CD4-positive, alpha-beta T cell treated with Interleukin-4 for 4 hours (primary cell): ENCODE data around the gene SELENOO.

Experiments used
- DNase-seq: peaks from one replicate; pipeline ENCODE4 v3.0.0-alpha.2; 2020

Gene SELENOO

DNA sequence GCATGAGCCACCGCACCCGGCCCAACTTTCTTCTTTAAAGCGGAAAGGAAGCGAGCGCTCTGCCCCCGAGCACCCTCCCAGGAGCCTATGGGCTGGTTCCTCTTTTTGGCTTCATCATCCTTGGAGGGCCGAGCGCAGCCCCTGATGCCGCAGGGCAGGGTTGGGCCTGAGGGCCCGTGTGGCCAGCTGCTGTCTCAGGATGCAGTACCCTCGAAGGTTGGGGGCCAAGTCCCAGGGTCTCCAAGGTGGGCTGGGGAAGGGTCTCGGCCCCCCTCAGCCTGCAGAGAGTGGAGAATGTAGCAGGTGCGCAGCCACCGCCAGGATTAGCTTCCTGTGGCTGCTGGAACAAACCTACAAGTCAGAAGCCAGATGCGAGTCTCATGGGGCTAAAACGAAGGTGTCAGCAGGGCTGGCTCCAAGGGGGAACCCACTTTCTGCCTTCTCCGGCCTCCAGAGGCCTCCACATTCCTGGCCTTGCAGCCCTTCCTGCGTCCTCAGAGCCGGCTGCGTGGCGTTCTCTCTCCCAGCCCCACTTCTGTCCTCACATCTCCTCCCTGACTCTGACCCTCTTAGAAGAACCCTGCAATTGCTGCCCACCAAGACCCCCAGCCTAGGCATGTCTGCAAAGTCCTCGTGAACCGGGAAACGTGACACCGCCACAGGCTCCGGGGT is 27.4 kb upstream of the SELENOO start:
- DNase-seq, result no peak

DNA sequence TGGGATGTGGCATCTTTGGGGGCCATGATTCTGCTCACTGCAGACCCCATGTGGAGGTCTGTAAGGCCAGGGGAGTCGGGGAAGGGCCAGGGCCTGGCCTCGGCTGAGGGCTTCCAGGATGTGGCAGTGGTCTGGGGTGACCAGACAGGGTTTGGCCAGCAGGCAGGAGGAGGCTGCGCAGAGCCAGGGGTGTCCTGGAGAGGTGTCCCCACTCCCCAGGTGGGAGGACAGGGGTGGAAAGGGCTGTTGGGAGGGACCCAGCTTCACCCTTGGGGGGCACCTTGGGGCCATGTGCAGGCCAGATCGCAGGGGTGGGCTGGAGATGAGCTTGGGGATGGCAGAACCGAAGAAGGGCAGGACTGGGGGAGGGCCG is 26.8 kb upstream of the SELENOO start:
- DNase-seq, result no peak

DNA sequence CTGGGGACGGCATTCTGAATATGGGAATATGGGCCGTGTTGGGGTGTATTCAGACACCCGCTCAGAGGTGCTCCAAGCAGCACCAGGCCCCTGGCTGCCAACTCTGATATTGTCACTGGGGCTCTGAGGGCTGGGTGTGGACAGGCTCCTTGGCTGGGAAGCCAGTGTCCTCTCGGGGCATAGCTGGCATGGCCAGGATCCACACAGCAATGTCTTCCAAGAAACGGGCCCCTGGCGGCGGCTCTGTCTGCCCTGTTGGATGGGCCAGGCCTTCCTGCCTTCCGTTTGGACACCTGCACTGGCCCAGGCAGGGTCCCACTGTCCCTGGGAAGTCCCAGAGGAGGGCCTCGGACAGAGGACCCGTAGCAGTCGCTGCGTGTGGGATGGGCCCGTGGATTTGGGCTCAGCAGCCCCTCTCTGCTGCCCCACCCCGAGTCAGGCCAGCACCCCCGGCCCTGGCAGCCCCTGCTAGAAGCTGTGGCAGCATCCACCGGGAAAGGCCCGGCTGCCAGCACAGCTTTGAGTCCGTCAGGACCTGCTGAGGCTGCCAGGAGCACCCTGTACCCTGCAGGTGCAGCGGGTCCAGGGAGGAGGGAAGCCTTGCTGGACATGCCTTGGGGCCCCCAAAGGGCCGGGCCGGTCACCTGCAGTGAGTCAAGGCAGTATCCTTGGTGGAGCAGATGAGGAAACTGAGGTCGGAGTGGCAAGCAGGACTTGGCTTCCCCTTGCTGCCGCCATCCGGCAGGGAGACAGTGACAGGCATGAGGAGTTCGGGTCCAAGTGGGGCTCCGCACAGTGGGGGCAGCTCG is 26.2 kb upstream of the SELENOO start:
- DNase-seq, result no peak

DNA sequence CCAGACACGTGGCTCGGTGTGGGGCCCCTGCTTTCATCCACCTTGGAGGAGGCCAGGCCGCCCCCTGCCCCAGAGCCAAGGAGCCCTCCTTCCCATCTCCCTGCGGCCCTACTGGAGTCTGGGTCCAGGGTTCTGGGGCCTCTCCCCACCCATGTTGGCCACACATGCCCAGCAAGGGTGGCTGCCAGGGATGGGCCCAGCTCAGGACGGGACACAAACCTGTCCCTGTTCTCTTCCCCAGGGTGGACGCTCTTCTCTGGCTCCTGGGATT is 25.7 kb upstream of the SELENOO start:
- DNase-seq, result no peak

DNA sequence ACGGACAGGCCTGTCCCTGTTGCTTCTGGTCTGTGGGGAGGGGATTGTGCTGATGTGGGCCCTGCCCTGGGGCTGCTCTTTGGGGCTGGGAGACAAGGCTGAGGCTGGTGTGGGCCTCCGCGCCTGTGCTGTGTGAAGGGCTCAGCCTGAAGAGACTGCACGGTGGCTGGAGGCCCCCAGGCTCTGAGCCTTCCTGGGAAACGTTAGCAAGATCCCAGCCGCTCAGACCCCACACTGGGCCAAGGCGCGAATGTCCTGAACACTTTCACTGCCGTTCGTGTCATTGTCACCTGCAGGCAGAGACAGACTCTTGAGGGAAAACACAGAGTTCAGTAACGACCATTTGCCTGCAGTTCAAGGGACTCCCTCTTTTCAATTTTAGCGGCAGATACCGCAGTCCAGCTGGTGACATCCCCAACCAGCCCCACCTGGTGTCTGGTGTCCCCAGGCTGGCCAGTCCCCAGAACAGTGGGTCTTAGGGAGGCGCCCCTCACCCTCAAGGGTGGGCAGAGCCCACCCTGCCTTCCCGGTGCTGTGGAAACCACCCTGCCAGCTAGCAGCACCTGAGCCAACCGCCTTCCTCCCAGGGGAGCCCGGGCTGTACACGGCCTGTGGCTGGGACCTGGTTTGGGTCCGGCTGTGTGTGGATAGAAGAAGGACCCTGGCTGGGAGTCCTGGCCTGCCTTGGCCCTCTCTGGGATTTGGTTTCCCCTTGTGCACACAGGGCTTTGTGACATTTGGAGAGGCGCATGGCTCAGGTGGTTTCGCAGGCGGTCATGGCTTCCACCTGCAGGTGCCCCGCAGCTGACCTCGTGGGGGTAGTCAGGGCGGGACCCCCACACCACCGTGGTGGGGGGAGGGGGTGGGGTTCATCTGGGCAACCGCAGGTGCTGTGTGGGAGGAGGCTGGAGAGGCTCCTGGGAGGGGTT is 24.6 kb upstream of the SELENOO start:
- no peak for DNase-seq

DNA sequence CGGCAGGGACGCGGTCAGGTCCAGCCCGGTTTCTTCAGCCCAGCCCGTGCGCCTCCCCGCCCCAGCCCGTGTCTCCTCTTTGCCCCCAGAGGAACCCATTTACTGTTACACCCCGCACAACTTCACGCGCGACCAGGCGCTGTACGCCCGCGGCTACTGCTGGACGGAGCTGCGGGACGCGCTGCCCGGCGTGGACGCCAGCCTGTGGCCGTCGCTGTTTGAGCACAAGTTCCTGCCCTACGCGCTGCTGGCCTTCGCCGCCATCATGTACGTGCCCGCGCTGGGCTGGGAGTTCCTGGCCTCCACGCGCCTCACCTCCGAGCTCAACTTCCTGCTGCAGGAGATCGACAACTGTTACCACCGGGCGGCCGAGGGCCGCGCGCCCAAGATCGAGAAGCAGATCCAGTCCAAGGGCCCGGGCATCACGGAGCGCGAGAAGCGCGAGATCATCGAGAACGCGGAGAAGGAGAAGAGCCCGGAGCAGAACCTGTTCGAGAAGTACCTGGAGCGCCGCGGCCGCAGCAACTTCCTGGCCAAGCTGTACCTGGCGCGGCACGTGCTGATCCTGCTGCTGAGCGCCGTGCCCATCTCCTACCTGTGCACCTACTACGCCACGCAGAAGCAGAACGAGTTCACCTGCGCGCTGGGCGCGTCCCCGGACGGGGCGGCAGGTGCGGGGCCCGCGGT is 23.8 kb upstream of the SELENOO start:
- DNase-seq, result no peak

DNA sequence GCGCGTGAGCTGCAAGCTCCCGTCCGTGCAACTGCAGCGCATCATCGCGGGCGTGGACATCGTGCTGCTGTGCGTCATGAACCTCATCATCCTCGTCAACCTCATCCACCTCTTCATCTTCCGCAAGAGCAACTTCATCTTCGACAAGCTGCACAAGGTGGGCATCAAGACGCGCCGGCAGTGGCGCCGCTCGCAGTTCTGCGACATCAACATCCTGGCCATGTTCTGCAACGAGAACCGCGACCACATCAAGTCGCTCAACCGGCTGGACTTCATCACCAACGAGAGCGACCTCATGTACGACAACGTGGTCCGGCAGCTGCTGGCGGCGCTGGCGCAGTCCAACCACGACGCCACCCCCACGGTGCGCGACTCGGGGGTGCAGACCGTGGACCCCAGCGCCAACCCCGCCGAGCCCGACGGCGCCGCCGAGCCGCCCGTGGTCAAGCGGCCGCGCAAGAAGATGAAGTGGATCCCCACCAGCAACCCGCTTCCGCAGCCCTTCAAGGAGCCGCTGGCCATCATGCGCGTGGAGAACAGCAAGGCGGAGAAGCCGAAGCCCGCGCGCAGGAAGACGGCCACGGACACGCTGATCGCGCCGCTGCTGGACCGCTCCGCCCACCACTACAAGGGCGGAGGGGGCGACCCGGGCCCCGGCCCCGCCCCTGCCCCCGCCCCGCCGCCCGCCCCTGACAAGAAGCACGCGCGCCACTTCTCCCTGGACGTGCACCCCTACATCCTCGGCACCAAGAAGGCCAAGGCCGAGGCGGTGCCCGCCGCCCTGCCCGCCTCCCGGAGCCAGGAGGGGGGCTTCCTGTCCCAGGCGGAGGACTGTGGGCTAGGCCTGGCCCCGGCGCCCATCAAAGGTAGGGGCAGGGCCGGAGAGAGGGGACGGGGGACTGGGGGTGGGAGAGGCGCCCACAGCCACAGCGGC is 23.0 kb upstream of the SELENOO start:
- no peak for DNase-seq

DNA sequence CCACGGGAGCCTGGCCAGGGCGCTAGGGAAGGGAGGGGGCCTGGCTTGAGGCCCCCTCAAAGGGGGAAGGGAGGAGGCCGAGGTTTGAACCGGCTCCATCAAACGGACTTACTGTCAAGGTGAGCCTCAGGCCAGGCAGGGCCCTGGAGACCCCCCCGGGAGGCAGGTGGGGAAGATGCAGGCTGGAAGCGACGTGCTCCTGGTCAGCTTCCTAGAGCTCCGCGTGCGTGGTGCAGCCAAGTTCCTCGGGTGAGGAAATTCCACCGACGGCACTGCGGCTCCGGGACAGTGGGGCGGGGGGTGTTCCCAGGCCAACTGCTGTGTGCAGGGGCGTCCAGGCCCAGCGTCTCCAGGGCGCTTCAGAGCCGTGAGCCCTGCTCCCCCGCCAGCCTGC is 22.3 kb upstream of the SELENOO start:
- DNase-seq, result no peak

DNA sequence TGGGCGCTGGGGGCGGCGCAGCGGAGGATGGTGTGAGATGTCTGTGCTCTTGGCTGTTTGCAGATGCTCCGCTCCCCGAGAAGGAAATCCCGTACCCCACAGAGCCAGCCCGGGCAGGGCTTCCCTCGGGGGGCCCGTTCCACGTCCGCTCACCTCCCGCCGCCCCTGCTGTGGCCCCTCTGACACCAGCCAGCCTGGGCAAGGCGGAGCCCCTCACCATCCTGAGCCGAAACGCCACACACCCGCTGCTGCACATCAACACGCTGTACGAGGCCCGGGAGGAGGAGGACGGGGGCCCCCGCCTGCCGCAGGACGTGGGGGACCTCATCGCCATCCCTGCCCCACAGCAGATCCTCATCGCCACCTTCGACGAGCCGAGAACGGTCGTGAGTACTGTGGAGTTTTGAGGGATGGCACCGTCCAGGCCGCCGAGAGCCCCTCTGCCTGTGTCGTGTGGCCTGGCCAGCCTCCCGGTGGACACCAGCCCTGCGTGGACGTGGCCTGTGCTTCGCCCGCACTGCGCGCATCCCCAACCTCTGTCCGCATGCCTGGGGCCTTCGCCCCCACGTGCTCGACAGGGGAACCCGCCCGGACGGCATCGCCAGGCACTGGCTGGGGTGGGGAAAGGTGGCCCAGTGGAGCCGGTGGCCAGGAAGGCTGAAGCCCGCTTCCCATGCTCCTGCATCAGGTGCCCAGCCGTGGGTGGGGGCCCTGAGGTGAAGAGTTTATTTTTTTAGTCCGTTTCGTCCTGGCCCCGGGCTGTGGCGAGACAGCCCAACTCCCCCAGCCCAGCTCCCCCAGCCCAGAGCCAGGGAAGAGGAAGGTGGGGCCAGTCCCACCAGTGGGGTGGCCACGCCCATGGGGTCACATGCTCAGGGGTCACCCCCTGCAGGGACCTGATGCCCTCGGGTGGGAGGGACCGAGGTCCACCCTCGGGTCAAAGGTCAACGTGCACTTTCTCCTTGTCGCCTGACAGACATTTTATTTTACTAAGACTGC is 21.6 kb upstream of the SELENOO start:
- DNase-seq, result no peak

DNA sequence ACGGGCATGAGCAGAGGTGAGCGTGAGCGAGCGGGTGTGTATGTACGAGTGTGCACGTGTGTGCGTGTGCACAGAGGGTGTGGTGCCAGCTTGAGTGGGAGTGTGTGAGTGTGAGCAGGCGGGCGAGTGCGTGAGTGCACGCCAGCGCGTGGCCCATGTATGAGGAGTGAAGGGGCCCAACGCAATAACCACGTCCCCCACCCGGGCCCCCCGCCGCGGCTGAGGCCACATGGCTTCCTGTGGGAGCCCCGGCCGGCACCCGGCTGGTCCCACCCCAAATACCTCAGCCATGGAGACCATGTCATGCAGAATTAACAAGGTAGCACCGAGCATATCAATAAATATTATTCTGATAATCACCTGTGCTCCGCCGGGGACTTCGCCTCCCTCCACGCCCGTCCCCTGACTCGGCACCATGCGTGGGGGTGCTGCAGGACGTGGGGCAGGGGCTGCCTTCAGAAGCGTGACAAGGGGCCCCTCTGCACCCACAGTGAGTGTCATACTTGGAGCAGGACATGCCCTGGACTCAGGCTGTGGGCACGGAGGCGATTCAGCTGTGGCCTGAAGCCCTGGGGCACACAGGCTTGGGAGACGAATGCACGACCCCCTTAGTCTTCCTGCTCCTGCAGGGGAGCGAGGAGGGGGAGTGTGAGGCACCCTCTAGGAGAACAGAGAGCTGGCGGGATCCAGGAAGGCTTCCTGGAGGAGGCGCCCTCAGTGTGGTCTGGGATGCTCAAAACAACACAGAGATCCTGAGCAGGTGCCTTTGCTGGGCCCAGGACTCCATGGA is 20.7 kb upstream of the SELENOO start:
- no peak for DNase-seq

DNA sequence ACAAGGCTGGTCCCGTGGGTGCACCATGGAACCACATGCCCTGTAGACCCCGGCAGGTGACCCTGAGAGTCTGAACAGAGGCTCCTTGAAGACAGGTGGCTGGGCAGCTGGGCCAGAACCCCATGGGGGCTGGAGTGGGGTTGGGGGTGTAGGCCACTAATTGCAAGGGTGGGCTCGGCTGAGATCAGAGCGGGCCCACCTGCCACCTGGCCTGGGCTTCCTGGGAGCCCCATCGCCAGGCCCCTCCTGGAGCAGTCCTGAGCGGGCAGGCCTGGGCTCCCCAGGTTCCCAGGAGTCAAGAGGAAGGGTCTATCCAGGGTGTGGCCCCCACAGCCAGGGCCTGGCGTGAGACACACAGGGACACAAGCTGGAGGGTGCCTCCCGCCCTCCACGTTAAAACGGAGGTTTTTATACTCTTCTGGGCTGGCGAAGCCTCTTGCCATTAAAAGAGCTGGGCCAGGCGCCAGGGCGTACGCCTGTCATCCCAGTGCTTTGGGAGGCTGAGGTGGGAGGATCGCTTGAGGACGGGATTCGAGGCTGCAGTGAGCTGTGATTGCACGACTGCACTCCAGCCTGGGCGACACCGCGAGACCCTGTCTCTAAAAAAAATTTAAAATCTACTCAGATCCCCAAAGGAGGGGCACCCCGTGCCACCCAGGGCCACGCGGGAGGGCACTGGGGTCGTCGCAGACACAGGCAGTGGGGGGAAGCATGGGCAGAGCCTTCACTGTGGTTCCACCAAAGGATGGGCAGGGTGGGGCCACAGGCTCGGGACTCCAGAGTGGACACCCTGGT is 19.9 kb upstream of the SELENOO start:
- no peak for DNase-seq

DNA sequence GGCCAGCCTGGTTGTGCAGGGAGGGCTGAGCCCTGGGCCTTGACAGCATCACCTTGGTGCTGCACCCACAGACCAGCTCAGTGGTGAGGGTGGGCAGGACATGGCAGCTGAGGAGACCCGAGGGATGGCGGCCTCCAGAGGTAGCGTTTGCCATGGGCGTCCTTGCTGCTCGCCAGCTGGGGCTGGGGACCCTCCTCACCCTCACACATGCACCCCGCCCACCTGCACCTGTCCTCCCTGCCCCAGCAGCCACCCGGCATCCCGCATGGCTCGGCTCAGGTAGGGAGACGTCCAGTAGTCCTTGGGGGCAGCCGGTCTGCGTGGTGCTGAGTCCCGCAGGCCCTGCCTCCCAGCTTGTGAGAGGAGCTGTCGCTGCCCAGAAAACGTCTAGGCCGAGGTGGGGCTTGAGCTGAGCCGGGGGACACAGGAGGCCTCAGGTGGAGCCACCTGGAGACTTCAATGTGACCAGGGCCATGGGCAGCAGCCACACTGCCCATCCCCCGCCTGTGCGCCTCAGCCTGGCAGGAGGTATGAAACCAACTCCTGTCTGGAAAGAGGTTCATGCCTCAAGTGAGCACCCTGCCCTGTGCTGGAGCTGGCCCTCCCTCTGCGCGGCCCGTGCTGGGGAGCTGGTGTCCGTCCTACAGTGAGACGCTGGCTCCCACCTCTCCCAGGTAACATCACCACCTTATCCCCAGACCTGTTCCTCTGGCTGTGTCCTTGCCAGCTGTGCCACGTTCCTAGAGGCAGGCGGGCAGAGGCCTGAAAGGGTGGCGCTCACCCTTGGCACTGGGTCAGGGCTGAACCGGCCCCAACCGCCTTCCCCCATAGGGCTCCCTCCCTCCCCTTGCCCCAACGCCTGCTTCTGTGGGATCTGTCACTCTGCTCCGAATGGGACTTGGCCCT is 18.4 kb upstream of the SELENOO start:
- DNase-seq, result no peak

DNA sequence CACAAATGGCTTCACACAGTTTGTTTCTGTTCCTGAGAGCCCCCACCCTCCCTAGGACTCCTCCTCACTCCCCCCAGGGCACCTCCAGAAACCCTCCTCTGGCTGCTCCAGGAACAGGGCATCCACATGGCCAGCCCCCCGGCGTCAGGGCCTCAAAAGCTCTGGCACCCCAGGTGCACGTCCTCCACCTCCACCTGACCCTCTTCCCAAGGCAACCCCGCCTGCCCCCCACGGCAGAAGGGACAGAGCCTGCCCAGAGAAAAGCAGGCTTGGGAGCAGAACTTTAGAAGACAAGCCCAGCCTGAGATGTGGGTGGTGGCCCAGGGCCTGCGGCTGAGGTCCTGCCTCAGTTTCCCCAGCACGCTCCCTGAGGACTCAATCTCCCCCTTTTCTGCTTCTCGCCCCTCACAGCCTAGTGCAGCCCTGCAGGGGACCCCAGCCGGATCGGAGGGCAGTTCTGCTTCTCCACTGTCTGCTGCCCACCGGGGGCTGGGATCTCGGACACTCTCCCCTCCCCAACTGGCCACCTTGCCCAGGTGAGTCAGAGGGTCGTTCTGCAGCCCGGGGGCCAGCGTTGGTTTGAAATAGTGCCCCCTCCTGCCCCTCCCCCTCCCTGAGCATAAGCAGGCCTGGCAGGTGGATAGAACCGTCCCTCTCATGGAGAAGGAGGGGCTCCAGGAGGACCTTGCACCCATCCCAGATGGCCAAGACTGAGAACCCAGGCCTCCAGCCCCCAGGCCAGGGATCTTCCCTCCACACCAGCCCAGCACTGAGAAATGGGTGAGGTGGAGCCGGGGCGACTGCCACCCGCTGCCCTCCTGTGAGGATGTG is 17.5 kb upstream of the SELENOO start:
- no peak for DNase-seq

DNA sequence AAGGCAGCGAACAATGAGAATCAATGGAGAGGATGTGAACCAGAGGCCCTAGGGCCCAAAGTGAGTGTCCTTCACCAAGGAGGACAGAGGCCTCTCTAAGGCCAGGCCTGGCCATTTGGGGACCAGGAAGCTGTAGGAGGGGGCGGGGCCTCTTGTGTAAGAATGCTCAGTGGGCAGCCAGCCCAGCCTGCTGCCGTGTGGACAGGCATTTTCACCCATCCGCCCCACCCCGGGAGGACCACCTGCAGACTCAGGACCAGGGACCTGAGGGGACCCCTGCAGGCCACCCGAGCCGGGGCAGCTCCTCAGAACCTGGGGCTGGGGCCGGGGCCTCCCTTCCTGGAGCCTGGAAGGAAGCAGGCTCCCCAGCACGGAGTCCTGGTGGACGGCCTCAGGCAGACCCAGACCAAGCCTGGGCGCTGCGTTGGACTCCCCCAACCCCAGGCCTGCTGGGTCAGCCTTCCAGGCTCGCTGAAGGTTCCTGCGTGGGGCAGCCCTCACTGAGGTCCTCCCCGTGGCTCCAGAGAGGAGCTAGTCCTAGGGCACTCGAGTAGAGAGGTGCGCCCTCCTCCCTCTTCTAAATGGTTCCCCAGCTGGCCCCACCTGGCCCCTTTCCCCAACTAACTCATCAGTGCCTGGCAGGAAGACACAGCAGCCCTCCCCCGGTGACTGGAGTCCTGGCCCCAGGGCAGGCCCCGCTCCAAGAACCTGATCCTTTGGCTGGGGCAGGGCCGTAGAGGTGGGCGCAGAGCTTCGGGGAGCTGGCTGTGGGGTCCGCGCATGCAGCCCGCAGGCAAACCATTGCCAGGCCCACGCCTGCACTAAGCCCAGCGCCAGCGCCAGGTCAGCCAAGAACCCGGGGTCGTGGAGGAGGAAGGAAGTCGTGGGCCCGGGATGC is 16.6 kb upstream of the SELENOO start:
- DNase-seq, result no peak

DNA sequence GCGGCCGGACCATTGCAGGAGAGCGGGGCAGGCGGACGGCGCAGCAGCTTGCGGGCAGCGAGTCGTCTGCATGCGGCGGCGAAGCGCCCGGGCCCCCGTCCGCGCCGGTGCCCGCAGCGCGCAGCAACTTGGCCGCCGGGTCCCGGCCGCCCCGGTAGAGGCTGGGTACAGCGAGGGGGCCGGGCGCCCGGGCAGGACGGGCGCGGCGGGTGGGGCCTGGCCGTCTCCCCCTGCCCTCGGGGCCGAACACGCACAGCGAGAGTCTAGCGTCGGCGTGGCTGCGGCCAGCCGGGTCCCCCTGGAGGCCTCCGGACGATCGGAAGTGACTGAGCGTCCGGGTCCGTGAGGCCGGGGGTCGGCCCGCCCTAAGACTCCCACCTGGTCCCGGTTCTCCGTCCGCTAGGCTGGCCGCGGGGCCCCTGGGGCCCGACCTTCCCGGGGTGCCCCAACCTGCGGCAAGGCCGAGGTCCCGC is 15.9 kb upstream of the SELENOO start:
- no peak for DNase-seq
